ENCODE data around the gene TRAPPC10. TPM values are rescaled to one million over a fixed set of nuclear protein-coding genes. Genes with fewer than 3 reads are reported as not detected.

Gene TRAPPC10
- total and polyA plus RNA-seq, 3 experiments from 2014 or later = 45.1 to 54.7 (median 50.0) TPM

DNA sequence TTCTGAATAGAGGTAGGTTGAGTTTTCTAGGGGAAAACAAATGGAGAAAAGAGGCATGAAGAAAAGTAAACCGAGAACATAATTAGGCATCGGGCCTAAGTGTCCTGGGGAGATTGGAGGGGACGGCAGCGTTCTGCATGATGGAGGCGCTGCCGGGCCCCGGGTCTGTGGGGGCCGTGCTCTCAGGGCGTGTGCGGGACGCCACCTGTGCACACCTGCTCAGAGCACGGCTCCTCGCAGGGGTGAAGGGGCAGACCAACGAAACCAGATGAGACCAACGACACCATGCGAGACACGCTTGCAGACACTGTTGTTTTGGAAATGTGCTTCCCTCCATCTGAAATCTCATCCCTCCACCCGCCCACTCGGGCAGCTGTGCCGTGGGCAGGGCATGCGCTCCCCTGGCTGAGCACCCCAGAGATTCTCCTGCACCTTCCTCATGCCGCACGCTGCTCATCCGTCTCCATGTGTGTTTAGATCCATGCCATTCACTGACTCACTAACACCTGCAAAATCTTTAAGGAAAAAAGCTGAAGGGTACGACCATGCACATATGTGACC, 28.2 kb upstream of the TRAPPC10 start:
- Histone ChIP-seq H3K36me3 (ENCODE audit: insufficient read depth, low read length) (no peaks in the 10 kb centered on the region), H3K4me1 (ENCODE audit: insufficient read depth, low read length) (no peaks in the 10 kb centered on the region), H3K9me3 (ENCODE audit: low read length) (no peaks in the 10 kb centered on the region), H3K4me3 (ENCODE audit: low read length) (no peak overlapping the region), H3K27me3 (ENCODE audit: insufficient read depth, low read length, poor library complexity, severe bottlenecking) (no peaks in the 10 kb centered on the region), H3K27ac (ENCODE audit: low read depth, low read length) (no peak overlapping the region)
- H3K36me3 Mint-ChIP-seq = peaks cover 0 to 37% (median 3%) of the 10 kb centered on the region in 3 donors
- H3K4me3 Mint-ChIP-seq = no peak overlapping the region
- no peaks in the 10 kb centered on the region for H3K9me3 Mint-ChIP-seq
- H3K4me1 Mint-ChIP-seq = peaks cover 9 to 15% (median 14%) of the 10 kb centered on the region in 3 donors
- ChIA-PET CTCF (interaction anchor here (2.8 kb wide), 1 partner anchor 8 kb away, joined by 10 read pairs; no protein-coding TSS in a partner anchor), POLR2A (no interaction called here)
- peak overlapping the region in 3 of 8 donors; percentile 25 to 66 (median 42) for H3K27ac Mint-ChIP-seq
- H3K27me3 Mint-ChIP-seq = no peaks in the 10 kb centered on the region
- DNase-seq = no peak

DNA sequence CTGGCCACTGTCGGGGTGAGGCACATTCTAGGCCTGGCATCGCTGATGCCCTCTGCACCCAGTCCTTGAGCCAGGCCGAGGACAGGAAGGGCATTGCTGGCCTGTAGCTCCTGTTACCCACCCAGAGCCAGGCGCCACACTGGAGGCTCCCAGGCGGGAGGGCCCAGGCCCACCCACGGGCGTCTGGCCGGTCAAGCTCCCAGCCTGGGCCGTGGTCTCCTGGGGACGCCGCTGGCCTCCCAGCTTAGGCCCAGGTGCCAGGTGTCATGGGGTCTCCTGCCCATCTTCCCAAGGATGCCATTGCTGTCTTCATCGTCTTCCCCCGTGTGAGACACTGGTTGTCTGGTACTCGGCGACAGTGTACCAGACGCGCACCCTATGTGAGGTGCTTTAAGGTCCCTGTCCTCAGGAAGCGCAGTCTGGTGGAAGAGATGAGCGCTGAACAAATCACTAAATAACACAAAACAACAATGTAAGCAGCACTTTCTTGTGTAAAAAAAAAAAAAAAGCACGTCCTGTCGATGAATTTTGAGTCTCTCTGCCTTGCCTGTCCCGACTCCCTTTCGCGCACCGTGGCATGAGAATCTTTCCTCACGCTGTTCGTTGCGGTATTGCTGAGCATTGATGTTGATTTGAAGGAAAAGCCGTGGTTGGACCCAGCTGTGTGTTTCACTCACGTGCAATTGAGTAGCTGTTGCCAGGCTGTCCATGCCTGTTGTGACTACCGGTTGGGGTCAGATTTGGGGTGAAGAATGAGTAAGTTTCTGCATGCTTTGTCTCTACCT, 27.0 kb upstream of the TRAPPC10 start:
- H3K27me3 ChIP-seq (ENCODE audit: insufficient read depth, low read length, poor library complexity, severe bottlenecking) = no peaks in the 10 kb centered on the region
- H3K4me1 Mint-ChIP-seq = peaks cover 9 to 15% (median 14%) of the 10 kb centered on the region in 3 donors

DNA sequence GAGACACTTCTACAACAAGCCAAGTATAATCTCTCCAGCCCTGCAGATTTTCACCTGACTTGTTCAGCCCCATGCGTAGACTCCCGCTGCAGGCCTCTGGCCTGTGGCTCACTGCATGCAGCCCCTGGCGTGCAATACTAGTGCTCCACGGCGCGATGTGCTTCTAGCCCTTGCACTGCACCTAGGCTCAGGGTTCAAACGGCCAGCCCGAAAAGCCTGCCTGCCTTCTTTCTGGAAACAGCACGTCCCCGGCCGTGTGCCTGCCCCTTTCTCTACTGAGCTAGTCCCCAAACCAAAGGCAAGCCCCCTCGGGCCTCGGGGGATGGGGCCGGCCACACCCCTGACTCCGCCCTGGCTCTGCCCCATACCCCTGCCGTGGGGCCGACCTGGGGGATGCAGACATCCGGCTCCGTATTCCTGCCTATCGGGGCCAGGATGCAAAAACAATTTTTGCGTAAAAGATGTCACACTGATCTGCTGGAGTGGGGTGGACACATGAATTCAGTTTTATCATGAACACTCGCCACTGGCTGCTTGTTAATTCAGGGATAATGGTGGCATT, 26.3 kb upstream of the TRAPPC10 start:
- Mint-ChIP-seq H3K27ac (peak overlapping the region in 6 of 8 donors; percentile 5 to 76 (median 42)), H3K36me3 (peaks cover 0 to 27% (median 0%) of the 10 kb centered on the region in 3 donors), H3K4me3 (no peak overlapping the region), H3K27me3 (no peaks in the 10 kb centered on the region), H3K9me3 (no peaks in the 10 kb centered on the region), H3K4me1 (peaks cover 9 to 15% (median 14%) of the 10 kb centered on the region in 3 donors)
- H3K27ac ChIP-seq (ENCODE audit: low read depth, low read length) = no peak overlapping the region
- ChIA-PET POLR2A (no interaction called here), CTCF (interaction anchor here (2.8 kb wide), 1 partner anchor 10 kb away, joined by 10 read pairs; no protein-coding TSS in a partner anchor)
- H3K4me1 ChIP-seq (ENCODE audit: insufficient read depth, low read length) = no peaks in the 10 kb centered on the region
- no peaks in the 10 kb centered on the region for H3K9me3 ChIP-seq (ENCODE audit: low read length)
- H3K4me3 ChIP-seq (ENCODE audit: low read length) = no peak overlapping the region
- no peaks in the 10 kb centered on the region for H3K27me3 ChIP-seq (ENCODE audit: insufficient read depth, low read length, poor library complexity, severe bottlenecking)
- no peak for DNase-seq
- H3K36me3 ChIP-seq (ENCODE audit: insufficient read depth, low read length) = no peaks in the 10 kb centered on the region

More for the DNA sequence above, 27.0 kb upstream of the TRAPPC10 start:
- Histone ChIP-seq H3K4me1 (ENCODE audit: insufficient read depth, low read length) (no peaks in the 10 kb centered on the region), H3K27ac (ENCODE audit: low read depth, low read length) (no peak overlapping the region), H3K36me3 (ENCODE audit: insufficient read depth, low read length) (no peaks in the 10 kb centered on the region), H3K4me3 (ENCODE audit: low read length) (no peak overlapping the region), H3K9me3 (ENCODE audit: low read length) (no peaks in the 10 kb centered on the region)
- Mint-ChIP-seq H3K4me3 (no peak overlapping the region), H3K27ac (peak overlapping the region in 5 of 8 donors; percentile 5 to 67 (median 28)), H3K36me3 (peaks cover 0 to 31% (median 0%) of the 10 kb centered on the region in 3 donors), H3K9me3 (no peaks in the 10 kb centered on the region), H3K27me3 (no peaks in the 10 kb centered on the region)
- CTCF ChIA-PET = interaction anchor here (2.8 kb wide), 1 partner anchor 9 kb away, joined by 10 read pairs; no protein-coding TSS in a partner anchor
- no peak for DNase-seq
- POLR2A ChIA-PET = no interaction called here

DNA sequence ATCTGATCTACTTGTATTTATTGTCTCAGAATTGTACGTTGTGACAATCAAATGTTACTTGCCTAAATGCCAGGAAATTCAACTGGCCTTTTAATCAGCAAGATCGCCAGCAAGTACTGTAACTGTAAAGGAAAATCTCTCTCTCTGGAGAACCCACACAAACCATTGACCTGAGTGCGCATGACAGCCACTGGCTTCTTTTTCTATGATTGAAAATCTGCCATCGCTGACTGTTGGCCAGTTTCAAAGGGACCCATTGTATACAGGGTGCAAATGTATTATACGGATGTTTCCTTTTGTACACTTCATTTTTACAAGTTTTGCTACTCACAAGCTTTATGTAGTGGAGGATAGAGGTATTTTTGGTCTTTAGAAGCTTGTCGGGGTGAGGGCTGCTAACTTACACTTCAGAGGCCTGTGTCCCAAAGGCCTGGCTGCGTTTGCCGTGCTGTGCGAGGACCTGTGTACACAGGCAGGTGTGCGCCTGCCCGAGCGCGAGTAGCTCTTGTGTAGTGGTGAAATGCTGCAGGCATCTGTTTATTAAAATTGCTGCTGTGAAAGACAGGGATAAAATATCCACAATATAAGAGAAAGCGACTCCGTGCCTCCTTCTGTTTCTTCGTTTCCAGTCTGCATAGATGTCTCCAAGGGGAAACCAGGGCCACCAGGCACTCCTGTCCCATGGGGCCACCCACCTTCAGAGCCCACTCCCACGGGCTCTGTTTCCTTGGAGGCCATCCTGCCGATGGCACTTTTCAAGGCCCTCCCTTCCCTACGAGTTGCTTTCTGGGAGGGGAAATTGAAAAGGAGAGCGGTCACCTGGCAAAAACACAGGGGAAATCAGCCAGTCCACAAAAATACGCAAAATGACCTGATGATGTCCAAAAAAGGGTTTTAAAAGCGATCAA, 25.3 kb upstream of the TRAPPC10 start:
- Mint-ChIP-seq H3K36me3 (peaks cover 0 to 17% (median 0%) of the 10 kb centered on the region in 3 donors), H3K27ac (no peak overlapping the region), H3K4me3 (no peak overlapping the region), H3K27me3 (no peaks in the 10 kb centered on the region), H3K9me3 (no peaks in the 10 kb centered on the region), H3K4me1 (peaks cover 9 to 15% (median 14%) of the 10 kb centered on the region in 3 donors)
- Histone ChIP-seq H3K4me3 (ENCODE audit: low read length) (no peak overlapping the region), H3K9me3 (ENCODE audit: low read length) (no peaks in the 10 kb centered on the region), H3K27ac (ENCODE audit: low read depth, low read length) (no peak overlapping the region), H3K27me3 (ENCODE audit: insufficient read depth, low read length, poor library complexity, severe bottlenecking) (no peaks in the 10 kb centered on the region), H3K4me1 (ENCODE audit: insufficient read depth, low read length) (no peaks in the 10 kb centered on the region), H3K36me3 (ENCODE audit: insufficient read depth, low read length) (no peaks in the 10 kb centered on the region)
- CTCF ChIA-PET = no interaction called here
- POLR2A ChIA-PET = no interaction called here
- DNase-seq = no peak

DNA sequence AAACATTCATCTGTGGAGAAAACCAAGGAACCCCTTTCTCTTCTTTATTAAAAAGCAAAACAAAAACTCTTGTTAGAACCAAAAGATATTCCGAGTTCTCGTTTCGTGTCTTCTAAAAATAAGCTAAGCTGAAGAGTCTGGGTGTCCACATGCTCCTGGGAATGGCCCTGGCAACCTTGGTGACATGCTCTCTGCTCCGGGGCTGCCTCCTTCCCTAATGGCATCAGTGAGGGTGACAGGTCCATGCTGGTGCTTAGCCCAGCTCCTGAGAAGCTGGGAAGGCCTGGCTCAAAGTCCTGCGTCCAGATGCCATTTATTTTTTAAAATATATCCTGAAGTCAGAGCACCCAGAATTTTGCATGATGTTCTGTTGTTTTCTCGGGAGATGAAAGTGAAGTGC, 24.6 kb upstream of the TRAPPC10 start:
- peak overlapping the region in 1 of 8 donors; percentile 63 for H3K27ac Mint-ChIP-seq
- H3K4me3 Mint-ChIP-seq = no peak overlapping the region
- H3K27me3 Mint-ChIP-seq = peaks cover 0 to 4% of the 10 kb centered on the region in 2 donors
- Histone ChIP-seq H3K9me3 (ENCODE audit: low read length) (no peaks in the 10 kb centered on the region), H3K4me1 (ENCODE audit: insufficient read depth, low read length) (no peaks in the 10 kb centered on the region), H3K27ac (ENCODE audit: low read depth, low read length) (no peak overlapping the region), H3K36me3 (ENCODE audit: insufficient read depth, low read length) (no peaks in the 10 kb centered on the region), H3K27me3 (ENCODE audit: insufficient read depth, low read length, poor library complexity, severe bottlenecking) (no peaks in the 10 kb centered on the region), H3K4me3 (ENCODE audit: low read length) (no peak overlapping the region)
- peaks cover 9 to 15% (median 14%) of the 10 kb centered on the region in 3 donors for H3K4me1 Mint-ChIP-seq
- POLR2A ChIA-PET = no interaction called here
- peaks cover 0 to 10% (median 0%) of the 10 kb centered on the region in 3 donors for H3K36me3 Mint-ChIP-seq
- CTCF ChIA-PET = no interaction called here
- no peaks in the 10 kb centered on the region for H3K9me3 Mint-ChIP-seq
- DNase-seq = no peak

DNA sequence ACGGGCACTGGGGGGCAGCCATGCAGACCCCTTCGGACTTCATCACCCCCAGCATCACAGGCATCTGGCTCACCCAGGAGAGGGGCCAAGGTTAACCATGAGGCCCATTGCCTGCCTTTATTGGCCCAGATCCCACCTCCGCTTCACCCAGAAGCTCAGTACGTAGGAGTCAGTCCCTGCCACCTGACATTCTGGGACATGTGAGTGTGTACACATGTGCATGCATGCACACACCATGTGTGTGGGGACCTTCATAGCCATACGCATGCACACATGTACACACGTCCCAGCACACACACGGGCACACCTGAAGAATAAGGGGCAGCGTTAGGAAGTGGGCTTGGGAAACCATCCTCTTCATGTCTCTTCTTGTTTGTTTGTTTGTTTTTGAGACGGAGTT, 24.1 kb upstream of the TRAPPC10 start:
- H3K27me3 ChIP-seq (ENCODE audit: insufficient read depth, low read length, poor library complexity, severe bottlenecking) = no peaks in the 10 kb centered on the region
- H3K4me1 Mint-ChIP-seq = peaks cover 8 to 15% (median 14%) of the 10 kb centered on the region in 3 donors
- H3K27ac ChIP-seq (ENCODE audit: low read depth, low read length) = no peak overlapping the region
- no peak overlapping the region for H3K27ac Mint-ChIP-seq
- no peaks in the 10 kb centered on the region for H3K9me3 Mint-ChIP-seq
- no peaks in the 10 kb centered on the region for H3K9me3 ChIP-seq (ENCODE audit: low read length)
- POLR2A ChIA-PET = no interaction called here
- peaks cover 0 to 5% of the 10 kb centered on the region in 2 donors for H3K27me3 Mint-ChIP-seq
- H3K4me3 ChIP-seq (ENCODE audit: low read length) = no peak overlapping the region
- no peaks in the 10 kb centered on the region for H3K36me3 ChIP-seq (ENCODE audit: insufficient read depth, low read length)
- H3K4me1 ChIP-seq (ENCODE audit: insufficient read depth, low read length) = no peaks in the 10 kb centered on the region
- no peak overlapping the region for H3K4me3 Mint-ChIP-seq
- CTCF ChIA-PET = no interaction called here
- H3K36me3 Mint-ChIP-seq = peaks cover 0 to 5% (median 0%) of the 10 kb centered on the region in 3 donors
- no peak for DNase-seq

DNA sequence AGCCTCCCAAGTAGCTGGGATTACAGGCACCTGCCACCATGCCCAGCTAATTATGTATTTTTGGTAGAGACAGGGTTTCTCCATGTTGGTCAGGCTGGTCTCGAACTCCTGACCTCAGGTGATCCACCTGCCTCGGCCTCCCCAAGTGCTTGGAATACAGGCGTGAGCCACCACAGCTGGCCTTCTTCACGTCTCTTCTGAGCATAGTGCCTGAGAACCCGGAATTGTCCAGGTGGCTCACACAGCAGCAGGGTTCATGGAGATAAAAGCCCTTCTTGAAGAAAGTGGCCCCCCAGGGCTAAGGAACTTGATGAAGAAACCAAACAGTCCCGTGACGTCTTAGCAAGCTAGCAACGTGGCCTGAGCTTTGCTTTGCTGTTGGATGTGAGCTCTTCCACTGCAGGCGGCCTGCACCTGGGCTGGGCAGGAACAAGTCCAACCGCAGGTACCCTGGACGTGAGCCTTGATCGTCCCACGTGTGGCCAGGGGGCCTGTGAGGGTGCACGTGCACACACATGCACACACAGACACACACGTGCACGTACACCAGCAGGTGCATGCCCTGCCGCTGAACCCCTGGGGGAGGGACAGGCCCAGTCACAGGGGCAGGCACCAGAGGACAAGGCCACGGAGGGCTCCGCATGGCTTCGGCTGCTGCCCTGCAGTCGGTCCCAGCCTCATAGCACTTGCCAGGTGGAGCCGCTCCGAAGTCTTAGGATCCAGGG, 23.4 kb upstream of the TRAPPC10 start:
- H3K36me3 ChIP-seq (ENCODE audit: insufficient read depth, low read length) = no peaks in the 10 kb centered on the region
- H3K4me1 ChIP-seq (ENCODE audit: insufficient read depth, low read length) = no peaks in the 10 kb centered on the region
- no peak overlapping the region for H3K4me3 Mint-ChIP-seq
- H3K4me1 Mint-ChIP-seq = peaks cover 7 to 15% (median 14%) of the 10 kb centered on the region in 3 donors
- H3K27ac ChIP-seq (ENCODE audit: low read depth, low read length) = no peak overlapping the region
- POLR2A ChIA-PET = no interaction called here
- H3K36me3 Mint-ChIP-seq = peaks cover 0 to 4% (median 0%) of the 10 kb centered on the region in 3 donors
- DNase-seq = no peak
- no peak overlapping the region for H3K4me3 ChIP-seq (ENCODE audit: low read length)
- CTCF ChIA-PET = no interaction called here
- no peaks in the 10 kb centered on the region for H3K9me3 ChIP-seq (ENCODE audit: low read length)
- H3K27ac Mint-ChIP-seq = peak overlapping the region in 1 of 8 donors; percentile 43
- H3K27me3 ChIP-seq (ENCODE audit: insufficient read depth, low read length, poor library complexity, severe bottlenecking) = no peaks in the 10 kb centered on the region
- no peaks in the 10 kb centered on the region for H3K9me3 Mint-ChIP-seq
- H3K27me3 Mint-ChIP-seq = peaks cover 0 to 5% of the 10 kb centered on the region in 2 donors

Measured in CD8-positive, alpha-beta memory T cell (primary cell).